Gastroesophageal sphincter (tissue), 4 donors: ENCODE results near the gene UBE2G2. TPM values are rescaled to one million over a fixed set of nuclear protein-coding genes. Genes with fewer than 3 reads are reported as not detected.
A peak's percentile ranks its signal among the peaks of the same experiment; 100 is the strongest.

Source experiments
- ATAC-seq: fragments of 150-250 bp; one replicate; pipeline ENCODE4 v1.9.1; 2016; ENCODE audit warnings: mild to moderate bottlenecking, moderate library complexity
- H3K27ac ChIP-seq, 4 donors: fragments of 200-600 bp; sonication (generic) in 3 of 4; 1 replicate in 3 of 4; 2 replicates in 1 of 4; pipeline ENCODE4 v1.5.1; 2016 to 2019
- H3K27me3 ChIP-seq: fragments of 200-600 bp; sonication (generic); one replicate; pipeline ENCODE4 v1.5.1; 2019
- H3K36me3 ChIP-seq, 2 donors: fragments of 200-600 bp; sonication (generic); one replicate each; pipeline ENCODE4 v1.5.1; 2019; ENCODE audit warnings: control low read depth in 1 of 2
- H3K4me1 ChIP-seq, 3 donors: fragments of 200-600 bp; sonication (generic); 1 replicate in 2 of 3; 2 replicates in 1 of 3; pipeline ENCODE4 v1.5.1; 2016 to 2019; ENCODE audit warnings: control low read depth in 2 of 3
- H3K4me3 ChIP-seq, 2 donors: fragments of 200-600 bp; sonication (generic); one replicate each; pipeline ENCODE4 v1.5.1; 2019; ENCODE audit warnings: mild to moderate bottlenecking in 1 of 2, moderate library complexity in 1 of 2
- H3K9me3 ChIP-seq, 3 donors: fragments of 200-600 bp; sonication (generic); one replicate each; pipeline ENCODE4 v1.5.1; 2017 to 2019; ENCODE audit warnings: control low read depth in 2 of 3
- CTCF ChIP-seq, 4 experiments: fragments of 200-600 bp in 2 of 4; fragments of 450-650 bp in 2 of 4; sonication (generic) in 1 of 4; IDR thresholded peaks; one replicate each; pipeline ENCODE4 v1.5.1; 2017 to 2019; ENCODE audit warnings: antibody characterized with exemption in 4 of 4, mild to moderate bottlenecking in 2 of 4, moderate library complexity in 2 of 4
- EP300 ChIP-seq: sonication (generic); formaldehyde crosslinking; IDR thresholded peaks from one replicate; pipeline ENCODE4 v1.6.1; 2017; ENCODE audit warnings: antibody characterized with exemption, mild to moderate bottlenecking
- POLR2A ChIP-seq, 2 donors: fragments of 450-650 bp; IDR thresholded peaks; one replicate each; pipeline ENCODE4 v1.6.1; 2017; ENCODE audit warnings: antibody characterized with exemption in 2 of 2, mild to moderate bottlenecking in 2 of 2, moderate library complexity in 1 of 2
- POLR2AphosphoS5 ChIP-seq: sonication (generic); formaldehyde crosslinking; IDR thresholded peaks from one replicate; pipeline ENCODE4 v1.6.1; 2017; ENCODE audit warnings: antibody characterized with exemption
- WGBS, 2 donors: methylation state at CpG; one replicate each; pipeline ENCODE4 v1.1.5; 2018; ENCODE audit warnings: low coverage in 1 of 2; 5-methylcytosine and 5-hydroxymethylcytosine counted together
- total RNA-seq, 4 donors: library from RNA; depleted of rRNA; stranded (reverse); fragments of >200 nt; gene quantifications; one replicate each; pipeline ENCODE4 v1.1.0, GENCODE V29; 2016

Gene UBE2G2
- total RNA-seq, 4 donors from 2014 or later = 48.3 to 93.4 (median 83.9) TPM

DNA sequence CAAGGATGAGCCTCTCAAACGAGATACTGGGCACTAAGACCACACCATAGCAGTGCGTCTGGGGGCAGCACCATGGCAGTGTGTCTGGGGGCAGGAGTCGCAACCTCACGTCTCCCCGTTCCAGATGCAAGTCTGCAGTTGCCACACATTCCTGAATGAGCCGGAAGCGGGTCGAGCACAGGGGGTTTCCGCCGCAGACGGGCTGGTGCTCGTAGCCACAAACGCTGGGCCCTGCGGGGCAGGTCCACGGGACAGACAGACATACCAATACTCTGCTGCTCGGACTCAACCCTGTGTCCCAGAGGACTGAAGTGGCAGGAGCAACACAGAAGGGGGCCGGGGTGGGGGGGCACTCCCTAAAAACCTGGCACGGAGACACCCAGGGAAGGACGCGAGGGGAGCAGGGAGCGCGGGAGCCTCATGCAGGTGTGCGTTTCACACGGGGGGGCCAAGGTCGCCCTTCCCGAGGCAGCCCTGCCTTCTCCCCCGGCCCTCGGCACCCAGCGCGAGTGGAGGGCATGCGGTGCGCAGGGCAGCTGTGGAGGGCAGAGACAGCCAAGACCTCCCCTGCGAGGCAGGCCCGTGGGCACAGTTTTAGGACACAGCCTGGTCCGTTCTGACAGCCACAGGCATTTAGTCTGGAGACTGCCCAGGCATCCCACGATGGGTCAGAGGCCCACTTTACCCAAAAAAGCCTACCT is 47.4 kb upstream of the UBE2G2 start:
- Histone ChIP-seq H3K36me3 (peaks cover 0 to 61% of the 10 kb centered on the region in 2 donors), H3K27ac (no peak overlapping the region), H3K27me3 (peaks cover 11% of the 10 kb centered on the region), H3K4me1 (peaks cover 0 to 21% (median 15%) of the 10 kb centered on the region in 3 donors), H3K4me3 (no peak overlapping the region), H3K9me3 (no peaks in the 10 kb centered on the region)
- 88 to 91% methylated on average over 8 to 9 of the region's 36 CpGs for WGBS, 2 donors
- no peak for ATAC-seq
- TF ChIP-seq EP300 = no peak
- TF ChIP-seq POLR2A (IDR thresholded peaks at IDR 0.05) = no peak

GRCh38 chr21:44847261-44848056 is 45.8 kb upstream of the UBE2G2 start:
- Histone ChIP-seq H3K4me1 (peaks cover 0 to 21% (median 15%) of the 10 kb centered on the region in 3 donors), H3K27ac (no peak overlapping the region), H3K9me3 (no peaks in the 10 kb centered on the region), H3K4me3 (no peak overlapping the region), H3K36me3 (peaks cover 0 to 46% of the 10 kb centered on the region in 2 donors), H3K27me3 (peaks cover 20% of the 10 kb centered on the region)
- 89 to 90% methylated on average over 6 to 7 of the region's 24 CpGs for WGBS, 2 donors
- TF ChIP-seq POLR2AphosphoS5 (no peak), POLR2A (IDR thresholded peaks at IDR 0.05) (no peak), CTCF (IDR thresholded peaks at IDR 0.05) (no peak), EP300 (no peak)
- ATAC-seq = no peak

- WGBS, 2 donors = 0 to 1% methylated on average over 1 to 9 of the region's 27 CpGs
- H3K4me1 ChIP-seq = peaks cover 0 to 21% (median 15%) of the 10 kb centered on the region in 3 donors
- H3K9me3 ChIP-seq = no peaks in the 10 kb centered on the region
- no peak for TF ChIP-seq POLR2AphosphoS5
- TF ChIP-seq POLR2A (IDR thresholded peaks at IDR 0.05) = no peak
- TF ChIP-seq CTCF (IDR thresholded peaks at IDR 0.05) = no peak
- no peak for TF ChIP-seq EP300
- no peak overlapping the region for H3K4me3 ChIP-seq
- peak; percentile 71 for ATAC-seq
- peak overlapping the region in 2 of 4 donors; percentile 43 to 54 for H3K27ac ChIP-seq
- H3K36me3 ChIP-seq = peaks cover 0 to 38% of the 10 kb centered on the region in 2 donors
- H3K27me3 ChIP-seq = peaks cover 26% of the 10 kb centered on the region
Measured at GRCh38 chr21:44846485-44847260, 45.1 kb upstream of the UBE2G2 start.

- Histone ChIP-seq H3K4me3 (peak overlapping the region in 1 of 2 donors; percentile 45), H3K27ac (peak overlapping the region in 2 of 4 donors; percentile 43 to 54), H3K36me3 (peaks cover 0 to 33% of the 10 kb centered on the region in 2 donors), H3K9me3 (no peaks in the 10 kb centered on the region), H3K4me1 (peaks cover 0 to 21% (median 15%) of the 10 kb centered on the region in 3 donors), H3K27me3 (peaks cover 31% of the 10 kb centered on the region)
- TF ChIP-seq POLR2A (IDR thresholded peaks at IDR 0.05) (no peak), EP300 (no peak), POLR2AphosphoS5 (no peak), CTCF (IDR thresholded peaks at IDR 0.05) (no peak)
- 0 to 11% methylated on average over 1 of the region's 1 CpG for WGBS, 2 donors
- no peak for ATAC-seq
Measured at GRCh38 chr21:44846224-44846484, 44.5 kb upstream of the UBE2G2 start.
